WTC11 (cell line): ENCODE results near the gene BPIFB4.

Experiments used
- CREM ChIP-seq: sonication (generic); formaldehyde crosslinking; IDR thresholded peaks from 2 replicates; pipeline ENCODE4 v1.8.1; 2022; ENCODE audit warnings: mild to moderate bottlenecking, missing genetic modification reagents, moderate library complexity
- ZNF396 ChIP-seq: fragments of 250-450 bp; sonication (Bioruptor Pico); IDR thresholded peaks from 2 replicates; pipeline ENCODE4 v1.8.0; 2021; ENCODE audit warnings: mild to moderate bottlenecking, moderate library complexity, borderline replicate concordance
- ZNF671 ChIP-seq: fragments of 250-450 bp; sonication (Bioruptor Pico); IDR thresholded peaks from 2 replicates; pipeline ENCODE4 v1.8.0; 2021; ENCODE audit warnings: mild to moderate bottlenecking
- TF ChIP-seq, protein P1 (sequence below): fragments of 200-600 bp; IDR thresholded peaks from 2 replicates; pipeline ENCODE4 v1.8.0; 2022; ENCODE audit warnings: antibody characterized with exemption
- TF ChIP-seq, protein P2 (sequence below): sonication (generic); formaldehyde crosslinking; conservative IDR thresholded peaks from 2 replicates; pipeline ENCODE4 v1.8.1; 2022; ENCODE audit warnings: mild to moderate bottlenecking, missing genetic modification reagents
- TF ChIP-seq, protein P3 (sequence below): sonication (generic); formaldehyde crosslinking; IDR thresholded peaks from 2 replicates; pipeline ENCODE4 v1.8.0; 2022; ENCODE audit warnings: mild to moderate bottlenecking, missing genetic modification reagents

DNA sequence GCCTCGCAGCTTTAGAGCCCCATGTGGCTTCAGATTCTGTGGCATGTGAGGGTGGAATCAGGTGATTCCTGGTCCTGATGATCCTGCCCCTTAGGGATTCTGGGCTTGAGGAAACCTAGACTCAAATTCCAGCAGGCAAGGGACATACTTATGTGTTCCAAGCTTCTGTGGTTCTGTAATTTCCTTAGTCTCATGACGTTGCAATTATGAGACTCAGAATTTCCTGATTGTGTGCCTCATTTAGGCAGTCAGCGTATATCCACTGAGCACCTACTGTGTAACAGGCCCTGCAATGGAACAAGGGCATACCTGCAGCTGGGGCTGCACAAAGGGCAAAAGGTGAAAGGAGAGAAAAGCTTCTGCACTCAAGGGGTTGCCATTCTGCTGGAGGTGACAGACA lies 11.6 kb upstream of the BPIFB4 start:
- TF ChIP-seq, protein P1, sequence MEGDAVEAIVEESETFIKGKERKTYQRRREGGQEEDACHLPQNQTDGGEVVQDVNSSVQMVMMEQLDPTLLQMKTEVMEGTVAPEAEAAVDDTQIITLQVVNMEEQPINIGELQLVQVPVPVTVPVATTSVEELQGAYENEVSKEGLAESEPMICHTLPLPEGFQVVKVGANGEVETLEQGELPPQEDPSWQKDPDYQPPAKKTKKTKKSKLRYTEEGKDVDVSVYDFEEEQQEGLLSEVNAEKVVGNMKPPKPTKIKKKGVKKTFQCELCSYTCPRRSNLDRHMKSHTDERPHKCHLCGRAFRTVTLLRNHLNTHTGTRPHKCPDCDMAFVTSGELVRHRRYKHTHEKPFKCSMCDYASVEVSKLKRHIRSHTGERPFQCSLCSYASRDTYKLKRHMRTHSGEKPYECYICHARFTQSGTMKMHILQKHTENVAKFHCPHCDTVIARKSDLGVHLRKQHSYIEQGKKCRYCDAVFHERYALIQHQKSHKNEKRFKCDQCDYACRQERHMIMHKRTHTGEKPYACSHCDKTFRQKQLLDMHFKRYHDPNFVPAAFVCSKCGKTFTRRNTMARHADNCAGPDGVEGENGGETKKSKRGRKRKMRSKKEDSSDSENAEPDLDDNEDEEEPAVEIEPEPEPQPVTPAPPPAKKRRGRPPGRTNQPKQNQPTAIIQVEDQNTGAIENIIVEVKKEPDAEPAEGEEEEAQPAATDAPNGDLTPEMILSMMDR, result no peak
- TF ChIP-seq, protein P2, sequence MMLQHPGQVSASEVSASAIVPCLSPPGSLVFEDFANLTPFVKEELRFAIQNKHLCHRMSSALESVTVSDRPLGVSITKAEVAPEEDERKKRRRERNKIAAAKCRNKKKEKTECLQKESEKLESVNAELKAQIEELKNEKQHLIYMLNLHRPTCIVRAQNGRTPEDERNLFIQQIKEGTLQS (CRISPR knock-in tag), result no peak
- TF ChIP-seq ZNF671 (CRISPR knock-in tag), result no peak
- TF ChIP-seq ZNF396 (CRISPR knock-in tag), result no peak
- TF ChIP-seq CREM (CRISPR knock-in tag), result no peak
- TF ChIP-seq, protein P3, sequence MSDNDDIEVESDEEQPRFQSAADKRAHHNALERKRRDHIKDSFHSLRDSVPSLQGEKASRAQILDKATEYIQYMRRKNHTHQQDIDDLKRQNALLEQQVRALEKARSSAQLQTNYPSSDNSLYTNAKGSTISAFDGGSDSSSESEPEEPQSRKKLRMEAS (CRISPR knock-in tag), result no peak
